Ectodermal cell (in vitro differentiated cells): ENCODE measurements around the gene NKD1.

Experiments used
- H3K27ac ChIP-seq: 2 replicates; pipeline ENCODE4 v1.7.0; 2013; ENCODE audit warnings: mild to moderate bottlenecking, low read depth, low read length; ENCODE audit not compliant: insufficient read depth, poor library complexity, severe bottlenecking
- H3K27me3 ChIP-seq: 2 replicates; pipeline ENCODE4 v1.7.0; 2013; ENCODE audit warnings: mild to moderate bottlenecking, low read length; ENCODE audit not compliant: insufficient read depth, control insufficient read depth, poor library complexity, severe bottlenecking
- H3K36me3 ChIP-seq: one replicate; pipeline ENCODE4 v1.7.0; 2013; ENCODE audit warnings: low read length; ENCODE audit not compliant: control insufficient read depth, insufficient read depth
- H3K4me1 ChIP-seq: one replicate; pipeline ENCODE4 v1.7.0; 2013; ENCODE audit warnings: low read length; ENCODE audit not compliant: control insufficient read depth, insufficient read depth
- H3K4me3 ChIP-seq: 2 replicates; pipeline ENCODE4 v1.7.0; 2013; ENCODE audit warnings: low read depth, low read length, control low read depth; ENCODE audit not compliant: insufficient read depth
- H3K9me3 ChIP-seq: 2 replicates; pipeline ENCODE4 v1.7.0; 2013; ENCODE audit warnings: mild to moderate bottlenecking, low read length, moderate library complexity; ENCODE audit not compliant: control insufficient read depth
- WGBS, 2 experiments: methylation state at CpG; one replicate each; pipeline ENCODE4 v1.1.7; 2013; ENCODE audit warnings: missing lambda C conversion rate in 2 of 2; 5-methylcytosine and 5-hydroxymethylcytosine counted together

NKD1 gene

DNA sequence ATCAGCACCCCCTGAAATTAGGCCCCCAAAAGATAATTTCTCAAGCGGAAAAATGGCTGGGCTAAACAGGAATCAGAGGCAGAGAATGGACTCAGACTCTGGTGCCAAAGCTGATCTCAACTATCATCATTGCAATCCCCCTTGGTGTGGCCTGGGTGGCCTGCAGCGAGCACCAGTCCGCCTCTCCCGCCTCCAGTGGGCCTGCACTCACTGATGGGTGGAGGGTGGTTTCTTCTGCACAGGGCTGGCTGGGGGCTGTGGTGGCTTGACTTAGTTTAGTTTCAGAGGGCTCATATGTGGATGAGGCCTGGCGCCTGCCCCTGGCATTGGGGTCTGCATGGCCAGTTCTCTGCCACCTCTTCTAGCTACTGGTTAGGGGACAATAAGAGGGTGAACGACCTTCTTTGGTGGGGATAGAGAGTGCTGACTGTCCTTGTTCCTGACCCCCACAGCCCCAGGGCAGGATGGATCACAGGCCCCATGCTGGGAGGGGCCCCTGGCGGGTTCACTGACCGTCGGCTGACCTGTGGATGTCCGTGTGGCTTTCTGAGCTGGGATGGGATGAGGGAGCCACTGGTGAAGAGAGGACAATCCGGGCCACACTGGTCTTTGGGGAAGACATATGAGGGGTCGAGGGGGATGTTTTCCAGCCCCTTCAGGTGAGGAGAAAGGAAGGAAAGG lies 70.2 kb downstream of the NKD1 start:
- WGBS, 2 experiments: 82 to 84% methylated on average over 12 of the region's 12 CpGs
- H3K4me1 ChIP-seq: no peaks in the 10 kb centered on the region
- no peak overlapping the region for H3K27ac ChIP-seq
- peaks cover 10% of the 10 kb centered on the region for H3K36me3 ChIP-seq
- no peak overlapping the region for H3K4me3 ChIP-seq
- H3K9me3 ChIP-seq: no peaks in the 10 kb centered on the region
- H3K27me3 ChIP-seq: no peaks in the 10 kb centered on the region

DNA sequence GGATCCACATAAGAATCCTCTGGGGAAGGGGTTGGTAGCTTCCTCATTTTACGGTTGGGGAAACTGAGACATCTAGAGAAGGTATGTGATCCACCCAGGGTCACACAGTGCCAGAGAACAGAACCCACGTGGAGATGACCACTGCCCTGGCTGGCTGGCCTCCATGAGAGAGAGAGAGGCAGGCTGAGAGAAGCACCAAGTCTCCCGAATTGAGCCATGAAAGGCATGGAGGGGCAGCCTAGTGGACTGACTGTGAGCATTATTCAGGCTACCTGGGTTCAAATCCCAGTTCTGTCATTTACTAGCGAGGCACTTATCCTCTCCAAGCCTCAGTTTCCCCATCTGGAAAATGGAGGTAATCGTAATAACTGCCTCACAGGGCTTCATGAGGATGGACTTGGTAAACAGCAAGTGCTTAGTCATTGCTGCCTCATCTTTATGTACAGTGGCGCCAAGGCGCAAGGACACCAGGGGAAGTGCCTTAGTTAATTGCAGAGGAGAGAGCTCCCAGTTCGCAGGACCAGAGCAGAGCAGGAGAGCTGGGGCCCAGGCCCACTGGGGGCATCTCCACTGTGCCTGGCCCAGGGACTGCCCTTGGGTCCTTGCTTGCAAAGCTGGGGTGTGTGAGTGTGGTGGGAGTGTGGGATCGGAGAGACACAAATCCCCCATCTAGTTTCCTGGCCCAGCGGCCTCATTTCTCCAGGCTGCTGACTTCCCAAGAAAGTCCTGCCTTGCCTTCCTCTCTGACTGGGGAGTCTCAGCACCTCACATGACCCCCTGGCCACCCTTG lies 71.7 kb downstream of the NKD1 start:
- Histone ChIP-seq H3K4me1 (no peaks in the 10 kb centered on the region), H3K27me3 (no peaks in the 10 kb centered on the region), H3K27ac (no peak overlapping the region), H3K36me3 (no peaks in the 10 kb centered on the region), H3K9me3 (no peaks in the 10 kb centered on the region), H3K4me3 (no peak overlapping the region)
- 94% methylated on average over 10 of the region's 10 CpGs for WGBS, 2 experiments

DNA sequence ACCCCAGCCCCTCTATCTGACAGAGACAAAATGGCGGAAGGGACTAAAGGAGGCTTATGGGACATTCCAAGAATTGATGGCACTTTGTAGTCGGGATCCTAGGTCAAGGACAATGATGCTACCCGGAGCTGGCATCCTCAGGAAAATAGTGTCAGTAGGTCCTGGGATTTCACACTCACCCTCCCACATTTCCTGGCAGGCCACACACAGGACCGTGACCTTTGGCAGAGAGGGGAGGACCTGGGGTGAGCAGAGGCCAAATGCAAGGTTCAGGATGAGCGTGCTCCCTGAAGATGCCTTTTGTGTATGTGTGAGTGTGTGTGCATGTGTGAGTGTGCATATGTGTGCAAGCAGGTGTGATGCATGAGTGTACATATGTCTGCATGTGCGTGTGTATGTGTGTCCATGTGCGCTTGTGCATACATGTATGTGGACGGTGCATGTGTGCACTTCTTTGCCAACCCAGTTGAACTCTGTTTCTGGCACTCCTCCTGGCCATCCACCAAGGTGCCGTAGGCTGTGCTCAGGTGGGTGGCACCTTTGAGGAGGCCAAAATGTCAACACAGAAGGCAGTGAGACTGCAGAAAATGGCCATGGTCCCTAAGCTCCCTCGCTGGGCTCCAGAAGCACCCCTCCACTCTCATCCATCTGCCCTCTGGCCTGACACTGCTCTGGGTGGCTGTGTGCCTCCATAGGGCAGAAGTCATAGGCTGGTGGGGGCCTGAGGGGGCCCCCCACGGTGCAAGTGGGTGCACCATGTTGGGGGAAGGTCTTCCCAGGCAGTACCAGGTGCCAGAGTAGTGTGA lies 72.7 kb downstream of the NKD1 start:
- Histone ChIP-seq H3K36me3 (no peaks in the 10 kb centered on the region), H3K4me3 (no peak overlapping the region), H3K9me3 (no peaks in the 10 kb centered on the region), H3K4me1 (no peaks in the 10 kb centered on the region), H3K27ac (no peak overlapping the region), H3K27me3 (no peaks in the 10 kb centered on the region)
- 92 to 95% methylated on average over 11 of the region's 11 CpGs for WGBS, 2 experiments

DNA sequence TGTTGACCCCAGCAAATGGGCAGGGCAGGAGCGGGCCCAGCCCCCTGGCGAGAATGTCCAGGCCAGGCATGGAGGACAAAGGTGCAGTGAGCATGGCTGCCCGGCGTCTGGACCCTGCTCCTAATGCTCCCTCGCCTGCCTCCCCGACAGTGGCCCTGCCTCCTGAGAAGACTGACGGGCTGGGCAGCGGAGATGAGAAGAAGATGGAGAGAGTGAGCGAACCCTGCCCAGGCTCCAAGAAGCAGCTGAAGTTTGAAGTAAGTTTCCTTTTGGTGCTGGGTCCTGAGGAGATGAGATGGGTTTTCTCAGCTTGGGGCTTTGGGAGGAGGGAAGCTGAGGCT lies 73.2 kb downstream of the NKD1 start:
- Histone ChIP-seq H3K36me3 (no peaks in the 10 kb centered on the region), H3K4me3 (no peak overlapping the region), H3K4me1 (no peaks in the 10 kb centered on the region), H3K27me3 (no peaks in the 10 kb centered on the region), H3K27ac (no peak overlapping the region), H3K9me3 (no peaks in the 10 kb centered on the region)
- WGBS, 2 experiments: 95% methylated on average over 9 of the region's 9 CpGs

DNA sequence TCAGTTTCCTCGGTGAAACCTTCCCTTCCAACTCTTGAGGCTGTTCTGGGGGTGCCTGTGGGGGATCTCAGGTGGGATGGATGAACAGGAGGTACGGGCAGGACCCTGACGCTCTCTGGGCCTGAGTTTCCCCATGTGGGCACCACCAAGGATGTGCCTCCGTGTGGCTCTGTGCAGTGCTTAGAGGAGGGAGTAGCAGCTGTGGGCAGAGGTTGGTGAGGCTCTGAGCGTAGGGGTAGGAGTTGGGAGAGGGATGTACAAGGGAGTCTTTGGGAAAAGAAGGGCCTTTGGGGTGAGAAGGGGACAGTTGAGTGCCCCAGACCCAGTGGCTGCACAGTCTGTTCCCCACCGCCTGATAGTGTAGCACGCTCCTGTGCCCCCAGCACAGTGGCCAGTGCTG lies 73.8 kb downstream of the NKD1 start:
- no peak overlapping the region for H3K27ac ChIP-seq
- H3K9me3 ChIP-seq: no peaks in the 10 kb centered on the region
- no peaks in the 10 kb centered on the region for H3K36me3 ChIP-seq
- no peaks in the 10 kb centered on the region for H3K4me1 ChIP-seq
- 95 to 96% methylated on average over 7 of the region's 7 CpGs for WGBS, 2 experiments
- no peak overlapping the region for H3K4me3 ChIP-seq
- H3K27me3 ChIP-seq: no peaks in the 10 kb centered on the region

DNA sequence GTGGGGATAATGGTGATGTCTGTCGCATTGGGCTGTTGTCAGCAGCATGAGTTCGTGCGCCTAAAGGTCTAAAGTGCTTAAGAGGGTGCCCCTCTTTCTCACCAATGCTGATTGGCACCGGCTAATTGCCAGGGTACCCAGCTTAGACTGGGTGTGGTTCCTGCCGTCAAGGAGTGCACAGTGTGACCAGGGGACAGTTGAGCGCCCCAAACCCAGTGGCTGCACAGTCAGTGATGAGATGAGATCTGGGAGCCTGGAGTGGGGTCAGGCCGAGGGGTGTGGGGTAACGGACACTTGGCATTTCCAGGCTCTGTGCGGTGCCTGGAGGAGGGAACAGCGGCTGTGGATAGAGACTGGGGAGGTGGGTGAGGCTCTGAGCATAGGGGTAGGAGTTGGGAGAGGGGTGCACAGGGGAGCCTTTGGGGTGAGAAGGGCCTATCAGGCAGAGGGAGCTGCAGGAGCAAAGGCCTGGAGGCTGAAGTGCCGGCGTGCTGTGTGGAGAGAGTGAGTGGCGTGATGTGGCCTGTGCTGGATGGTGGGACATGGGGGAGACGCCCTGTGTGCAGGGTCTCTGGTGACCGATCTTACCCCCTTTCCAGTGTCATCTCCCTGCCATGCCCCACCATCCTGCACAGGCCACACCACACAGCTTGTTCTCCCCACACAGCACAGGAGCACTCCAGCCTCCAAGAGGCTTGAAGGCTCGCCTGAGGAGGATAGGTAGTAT lies 74.6 kb downstream of the NKD1 start:
- Histone ChIP-seq H3K27ac (no peak overlapping the region), H3K36me3 (no peaks in the 10 kb centered on the region), H3K4me1 (no peaks in the 10 kb centered on the region), H3K27me3 (no peaks in the 10 kb centered on the region), H3K4me3 (no peak overlapping the region), H3K9me3 (no peaks in the 10 kb centered on the region)
- 92 to 93% methylated on average over 16 of the region's 16 CpGs for WGBS, 2 experiments

DNA sequence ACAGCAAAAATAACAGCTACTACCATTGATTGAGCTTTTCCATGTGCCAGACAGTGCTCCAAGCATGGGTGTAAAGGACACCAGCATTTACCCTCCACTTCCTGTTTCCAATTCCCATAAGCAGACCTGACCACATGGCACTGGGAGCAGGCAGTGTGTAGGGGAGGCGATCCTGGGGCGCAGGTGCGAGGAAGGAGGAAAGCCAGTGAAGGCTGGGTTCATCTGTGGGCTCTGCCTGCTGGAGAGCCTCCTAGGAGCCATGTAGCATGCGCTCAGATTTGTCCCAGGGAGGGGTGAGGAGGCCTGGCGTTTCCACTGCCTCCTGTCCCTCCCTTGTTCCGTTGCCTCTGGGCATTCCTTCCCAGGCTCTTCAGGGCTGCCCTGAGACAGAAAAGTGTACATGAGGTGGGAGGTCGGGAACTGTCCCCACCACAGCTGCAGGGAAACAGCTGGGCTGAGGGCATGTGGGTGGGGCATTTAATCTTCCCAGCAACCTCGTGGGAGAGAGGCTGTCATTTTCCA lies 76.3 kb downstream of the NKD1 start:
- Histone ChIP-seq H3K4me1 (no peaks in the 10 kb centered on the region), H3K4me3 (no peak overlapping the region), H3K27ac (no peak overlapping the region), H3K9me3 (no peaks in the 10 kb centered on the region), H3K36me3 (no peaks in the 10 kb centered on the region), H3K27me3 (no peaks in the 10 kb centered on the region)
- 92% methylated on average over 8 of the region's 8 CpGs for whole genome bisulfite sequencing, 2 experiments

DNA sequence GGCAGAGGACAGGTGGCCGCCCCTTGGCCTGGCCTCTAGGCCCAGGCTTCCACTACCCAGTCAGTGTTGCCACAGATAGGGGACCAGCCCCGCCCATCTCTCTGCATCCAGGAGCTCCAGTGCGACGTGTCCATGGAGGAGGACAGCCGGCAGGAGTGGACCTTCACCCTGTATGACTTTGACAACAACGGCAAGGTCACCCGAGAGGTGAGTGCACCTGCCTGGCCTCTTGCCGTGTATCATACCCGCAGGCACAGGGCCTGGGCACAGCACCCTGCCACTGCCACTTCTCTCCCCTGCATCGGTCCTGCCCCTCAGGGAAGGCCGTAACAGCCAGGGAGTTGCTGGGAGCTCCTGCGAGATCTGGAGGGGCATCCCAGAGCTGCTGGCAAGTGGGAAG lies 77.2 kb downstream of the NKD1 start:
- Histone ChIP-seq H3K9me3 (no peaks in the 10 kb centered on the region), H3K27ac (no peak overlapping the region), H3K4me3 (no peak overlapping the region), H3K27me3 (no peaks in the 10 kb centered on the region), H3K4me1 (no peaks in the 10 kb centered on the region), H3K36me3 (peaks cover 5% of the 10 kb centered on the region)
- 95% methylated on average over 12 of the region's 12 CpGs for WGBS, 2 experiments

DNA sequence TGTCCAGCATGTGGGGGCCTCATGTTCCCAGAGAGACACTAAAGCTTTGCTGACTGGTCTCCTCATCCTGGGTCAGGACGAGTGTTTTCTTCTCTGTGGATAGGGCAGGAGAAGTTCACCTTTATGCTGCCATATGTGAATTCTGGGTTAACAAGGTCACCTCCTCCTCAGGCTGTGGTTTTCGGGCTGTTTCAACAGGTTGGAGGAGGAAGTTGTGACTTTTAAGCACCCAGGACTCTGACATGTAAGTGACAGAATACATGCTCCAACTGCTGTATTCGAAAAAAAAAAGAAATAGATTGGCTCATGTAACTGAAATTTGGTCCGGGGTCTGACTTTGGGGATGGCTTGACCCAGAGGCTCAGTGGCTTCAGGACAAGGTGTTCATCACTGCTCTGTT lies 78.7 kb downstream of the NKD1 start:
- Histone ChIP-seq H3K27me3 (no peaks in the 10 kb centered on the region), H3K9me3 (no peaks in the 10 kb centered on the region), H3K36me3 (peaks cover 5% of the 10 kb centered on the region), H3K4me1 (no peaks in the 10 kb centered on the region), H3K4me3 (no peak overlapping the region), H3K27ac (no peak overlapping the region)
- whole genome bisulfite sequencing, 2 experiments: 81 to 84% methylated on average over 4 of the region's 4 CpGs
